GM18520 (cell line): Measurements from ENCODE around the gene NFATC2.

Experiments
- ATAC-seq: cut with Tn5 transposase; IDR thresholded peaks from one replicate; pipeline ENCODE4 v1.9.1; 2021; ENCODE audit not compliant: unreplicated experiment

Gene NFATC2

GRCh38 chr20:51339721-51340450 is 202.6 kb downstream of the NFATC2 start:
- ATAC-seq = no peak

GRCh38 chr20:51338692-51339440 is 203.7 kb downstream of the NFATC2 start:
- ATAC-seq = no peak

- no peak for ATAC-seq
Observed at GRCh38 chr20:51337126-51337805, 205.3 kb downstream of the NFATC2 start.
